T-helper 22 cell (primary cell): ENCODE data around the gene MRPL34.
"Not testable (repeated sequence)": the region's sequence is repeated elsewhere in the genome, so short reads cannot be mapped to it uniquely, and the experiment has no call there.

Source experiments
- DNase-seq: peaks from one replicate; pipeline ENCODE4 v3.0.0-alpha.2; 2020; ENCODE audit warnings: low read depth

Gene MRPL34

GRCh38 chr19:17285415-17286135 lies 20.1 kb upstream of the MRPL34 start:
- no peak for DNase-seq

GRCh38 chr19:17286263-17286662 lies 19.4 kb upstream of the MRPL34 start:
- no peak for DNase-seq

- no peak for DNase-seq
Observed at GRCh38 chr19:17286752-17287151, 18.9 kb upstream of the MRPL34 start.

- DNase-seq, result no peak
Observed at GRCh38 chr19:17289489-17289888, 16.2 kb upstream of the MRPL34 start.

GRCh38 chr19:17292301-17293074 lies 13.2 kb upstream of the MRPL34 start:
- peak; percentile 59 for DNase-seq

GRCh38 chr19:17293605-17294004 lies 12.1 kb upstream of the MRPL34 start:
- no peak for DNase-seq

GRCh38 chr19:17294051-17294891 lies 11.4 kb upstream of the MRPL34 start:
- DNase-seq, result no peak

- not testable (repeated sequence) for DNase-seq
Observed at GRCh38 chr19:17295551-17295950, 10.1 kb upstream of the MRPL34 start.

GRCh38 chr19:17296273-17296672 lies 9.4 kb upstream of the MRPL34 start:
- DNase-seq, result no peak

- no peak for DNase-seq
Observed at GRCh38 chr19:17296976-17297375, 8.7 kb upstream of the MRPL34 start.

GRCh38 chr19:17300992-17301619 lies 4.6 kb upstream of the MRPL34 start:
- DNase-seq, result no peak

- DNase-seq, result no peak
Observed at GRCh38 chr19:17302391-17303166, 3.1 kb upstream of the MRPL34 start.

- DNase-seq, result peak; percentile 85
Observed at GRCh38 chr19:17303167-17303939, 2.3 kb upstream of the MRPL34 start, which contains the start of gene ABHD8. Gene ABHD8 (minus strand): TSS chr19:17303425. CDS start chr19:17301616, 1,809 bp downstream.

GRCh38 chr19:17303940-17304267 lies 1.8 kb upstream of the MRPL34 start:
- DNase-seq, result no peak

GRCh38 chr19:17304386-17305215 lies 1.1 kb upstream of the MRPL34 start:
- DNase-seq, result no peak

- DNase-seq, result no peak
Observed at GRCh38 chr19:17305216-17305516, 506 bp upstream of the MRPL34 start.

GRCh38 chr19:17306285-17306714 lies 628 bp downstream of the MRPL34 start:
- DNase-seq, result no peak

- no peak for DNase-seq
Observed at GRCh38 chr19:17307876-17308377, 2.3 kb downstream of the MRPL34 start.

- DNase-seq, result peak; percentile 99
Observed at GRCh38 chr19:17309198-17309964, 3.7 kb downstream of the MRPL34 start, which contains the start of gene DDA1. Gene DDA1 (plus strand): TSS chr19:17309563. CDS start chr19:17309655, 92 bp downstream.
